HG03108 (cell line): Measurements from ENCODE around the gene RFLNA.

Experiments used
- ATAC-seq: cut with Tn5 transposase; IDR thresholded peaks from one replicate; pipeline ENCODE4 v1.9.1; 2021; ENCODE audit warnings: moderate library complexity; ENCODE audit not compliant: unreplicated experiment

The RFLNA gene

GRCh38 chr12:124302807-124303578 is 8.1 kb downstream of the RFLNA start:
- ATAC-seq: no peak

GRCh38 chr12:124303579-124304313 is 8.9 kb downstream of the RFLNA start:
- no peak for ATAC-seq

DNA sequence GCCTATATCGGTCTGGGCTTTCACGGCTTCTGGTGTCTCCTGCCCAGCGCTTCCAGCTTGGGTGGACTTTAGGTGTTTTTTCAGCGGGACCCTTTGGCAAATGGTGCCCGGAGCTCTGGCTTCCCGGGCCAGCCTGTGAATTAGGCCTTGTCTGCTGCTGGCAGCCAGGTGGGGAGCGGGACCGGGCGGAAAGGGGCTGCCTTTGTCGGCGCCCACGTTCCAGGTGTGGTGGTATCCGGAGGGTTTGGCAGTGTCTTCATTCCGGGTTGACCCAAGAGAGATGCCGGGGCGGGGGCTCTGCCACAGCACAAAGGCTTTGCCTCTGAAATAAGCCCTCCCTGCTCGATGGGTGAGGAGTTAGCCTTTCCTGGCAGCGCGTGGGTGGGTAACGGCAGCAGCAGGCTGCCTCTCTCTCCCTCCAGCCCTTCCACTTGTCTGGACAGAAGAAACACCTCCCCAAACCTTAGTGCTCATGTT is 9.5 kb downstream of the RFLNA start:
- no peak for ATAC-seq

- ATAC-seq: no peak
These were observed 10.2 kb downstream of the RFLNA start for GRCh38 chr12:124305136-124305535.

DNA sequence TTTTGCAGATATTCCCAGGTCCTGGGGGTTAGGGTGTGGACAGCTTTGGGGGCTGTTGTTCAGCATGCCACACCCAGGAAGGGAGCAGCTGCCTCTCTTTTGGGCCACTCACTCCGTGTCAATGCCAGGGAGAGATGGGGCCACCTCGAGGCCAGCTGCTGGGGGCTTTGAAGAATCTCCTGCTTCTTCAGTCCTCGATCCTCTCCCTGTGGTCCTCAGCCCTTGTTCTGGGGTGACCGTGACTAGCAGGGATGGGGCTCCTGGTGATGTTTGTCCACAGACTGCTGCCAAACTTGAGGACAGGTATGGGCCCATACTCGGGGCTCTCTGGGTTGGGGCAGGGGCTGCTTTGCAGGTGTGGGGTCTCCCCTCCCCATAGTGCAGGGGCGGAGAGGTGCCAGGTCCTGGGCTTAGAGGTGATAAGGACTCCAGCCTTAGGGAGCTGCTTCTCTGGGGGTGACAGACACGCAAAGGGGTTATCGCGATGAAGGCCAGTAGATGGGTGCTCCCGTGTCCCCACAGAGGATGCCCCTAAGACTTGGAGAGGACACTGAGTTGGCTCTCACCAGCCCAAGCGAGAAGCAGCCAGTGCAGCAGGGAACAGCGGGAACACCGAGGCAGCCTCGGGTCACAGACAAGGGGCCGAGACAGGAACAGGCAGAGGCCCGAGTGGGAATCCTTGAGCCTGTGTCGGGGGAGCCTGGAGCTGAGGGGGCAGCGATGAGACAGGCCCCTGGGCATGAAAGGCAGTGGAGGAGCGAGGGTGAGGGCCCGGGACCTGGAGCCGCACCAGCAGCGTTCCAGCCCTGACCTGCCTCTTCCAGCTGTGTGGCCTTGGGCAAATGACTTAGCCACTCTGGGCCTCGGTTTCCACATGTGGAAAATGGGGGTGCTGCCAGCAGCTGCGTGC is 11.1 kb downstream of the RFLNA start:
- no peak for ATAC-seq

GRCh38 chr12:124306686-124307555 is 12.0 kb downstream of the RFLNA start:
- ATAC-seq: no peak

GRCh38 chr12:124307556-124307825 is 12.6 kb downstream of the RFLNA start:
- no peak for ATAC-seq

DNA sequence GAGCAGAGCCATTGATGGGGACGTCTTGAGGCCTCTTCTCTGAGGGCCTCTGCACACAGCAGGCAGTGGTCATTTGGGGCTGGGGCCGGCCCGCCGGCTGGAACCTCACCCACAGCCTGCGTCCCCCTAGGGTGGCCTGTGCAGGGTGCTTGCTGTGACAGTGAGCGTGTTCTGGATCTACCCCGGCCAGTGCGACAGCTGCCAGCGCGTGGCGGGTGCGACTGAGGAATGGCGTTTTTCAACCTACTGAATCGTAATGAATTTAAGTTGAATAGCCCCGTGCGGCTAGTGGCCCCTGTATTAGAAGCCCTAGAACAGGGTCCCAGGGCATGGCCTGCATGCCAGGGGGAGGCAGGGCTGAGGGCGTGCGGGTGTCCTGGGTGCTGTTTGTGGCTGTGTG is 13.8 kb downstream of the RFLNA start:
- no peak for ATAC-seq

GRCh38 chr12:124309231-124309630 is 14.3 kb downstream of the RFLNA start:
- ATAC-seq: no peak

DNA sequence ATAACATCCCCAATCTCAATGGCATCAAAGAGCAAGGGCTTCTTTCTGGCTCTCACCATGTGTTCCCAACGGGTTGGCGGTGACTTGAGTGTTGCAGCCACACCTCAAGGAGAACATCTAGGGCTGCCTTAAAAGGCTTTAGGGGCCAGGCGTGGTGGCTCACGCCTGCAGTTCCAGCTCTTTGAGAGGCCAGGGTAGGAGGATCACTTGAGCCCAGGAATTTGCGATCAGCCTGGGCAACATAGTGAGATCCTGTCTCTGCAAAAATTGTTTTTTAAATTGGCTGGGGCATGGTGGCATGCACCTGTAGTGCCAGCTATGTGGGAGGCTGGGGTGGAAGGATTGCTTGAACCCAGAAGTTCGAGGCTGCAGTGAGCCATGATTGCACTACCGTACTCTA is 14.9 kb downstream of the RFLNA start:
- no peak for ATAC-seq

DNA sequence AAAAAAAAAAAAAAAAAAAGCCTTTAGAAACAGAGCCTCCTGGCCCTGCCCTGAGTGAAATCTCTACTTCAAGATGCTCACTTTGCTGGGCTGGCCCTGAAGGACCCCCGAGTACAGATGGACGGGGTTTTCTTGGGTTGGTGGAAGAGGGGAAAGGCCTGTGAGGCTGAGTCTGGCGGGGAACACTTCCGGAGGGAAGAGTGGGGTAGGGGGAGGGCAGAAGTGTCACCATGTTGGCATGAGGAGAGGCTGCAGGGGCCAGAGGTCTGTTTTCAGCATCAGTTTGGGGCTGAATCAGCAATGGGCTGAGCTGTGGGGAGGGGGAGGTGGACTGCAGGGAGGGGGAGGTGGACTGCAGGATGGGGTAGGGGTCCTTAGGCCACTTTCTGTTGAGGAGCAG is 15.3 kb downstream of the RFLNA start:
- no peak for ATAC-seq

DNA sequence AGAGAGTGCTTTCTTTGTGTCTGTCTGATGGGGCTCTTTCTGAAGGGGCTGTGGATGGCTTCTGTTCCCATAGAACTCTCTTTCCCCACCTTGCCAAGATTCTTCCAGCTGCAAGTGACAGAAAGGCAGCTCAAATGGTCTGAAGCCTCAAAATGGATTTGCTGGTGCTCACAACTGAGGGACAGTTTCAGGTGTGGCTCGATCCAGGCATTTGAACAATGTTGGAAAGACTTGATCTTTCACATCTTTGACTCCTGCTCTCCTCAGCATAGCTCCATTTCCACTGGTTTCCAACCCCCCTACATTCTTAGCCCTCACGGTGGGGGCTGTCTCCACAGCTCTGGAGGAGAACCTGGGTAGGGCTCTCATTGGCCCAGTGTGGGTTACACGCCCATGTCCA is 15.9 kb downstream of the RFLNA start:
- ATAC-seq: no peak

DNA sequence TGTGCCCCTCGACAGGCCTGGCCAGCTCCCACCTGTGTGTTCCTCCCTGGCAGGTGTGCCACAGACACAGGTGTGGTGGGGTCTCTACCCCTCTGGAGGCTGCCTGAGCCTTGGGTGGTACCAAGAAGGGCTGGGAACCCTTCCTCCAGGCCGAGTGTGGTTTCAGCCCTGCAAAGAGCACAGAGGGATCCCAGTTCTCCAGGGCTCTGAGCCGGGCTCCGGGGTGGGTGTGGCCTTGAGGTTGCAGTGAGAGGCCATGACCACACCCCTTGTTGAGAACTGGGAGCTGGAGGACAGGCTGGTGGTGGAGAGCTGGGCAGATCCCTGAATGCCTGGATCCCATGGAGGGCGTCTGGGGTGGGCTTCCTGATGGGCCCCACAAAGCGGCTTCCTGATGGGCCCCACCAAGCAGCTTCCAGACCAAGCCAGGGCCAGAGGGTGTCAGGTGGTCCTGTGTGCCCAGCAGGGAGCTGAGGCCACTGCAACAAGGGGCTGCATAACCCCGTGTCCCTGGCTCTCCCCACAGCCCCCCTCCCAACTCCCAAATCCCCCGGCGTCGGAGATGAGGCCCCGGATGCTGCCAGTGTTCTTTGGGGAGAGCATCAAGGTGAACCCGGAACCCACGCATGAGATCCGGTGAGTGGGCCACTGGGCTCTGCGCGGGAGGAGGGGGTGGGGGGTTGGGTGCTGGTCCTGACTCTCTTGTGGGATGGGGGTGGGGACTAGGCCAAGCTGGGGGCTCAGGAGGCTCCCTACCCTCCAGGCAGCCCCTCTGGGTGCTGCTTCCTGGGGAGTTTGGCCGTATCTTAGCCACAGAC is 16.6 kb downstream of the RFLNA start:
- ATAC-seq: no peak

GRCh38 chr12:124312601-124313000 is 17.7 kb downstream of the RFLNA start:
- ATAC-seq: no peak

GRCh38 chr12:124314207-124314606 is 19.3 kb downstream of the RFLNA start:
- ATAC-seq: no peak

DNA sequence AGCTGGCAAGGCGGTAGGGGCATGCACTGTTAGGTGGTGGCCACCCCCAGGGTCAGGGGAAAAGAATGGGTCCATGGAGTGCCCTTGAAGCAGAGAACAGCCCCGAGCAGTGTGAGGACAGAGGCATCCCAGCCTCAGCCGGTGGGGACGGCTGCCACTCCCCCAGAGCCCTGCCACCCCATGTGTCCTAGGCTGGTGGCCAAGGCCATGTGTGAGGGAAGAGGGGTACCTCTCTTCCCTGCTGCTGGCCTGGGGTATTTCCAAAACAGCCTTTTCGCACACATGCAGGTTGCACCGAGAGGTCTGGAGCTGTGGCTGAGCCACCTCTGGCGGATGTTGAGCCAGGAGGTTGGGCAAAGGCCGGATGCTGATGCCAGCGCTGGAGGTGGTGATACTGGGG is 19.9 kb downstream of the RFLNA start:
- ATAC-seq: no peak

DNA sequence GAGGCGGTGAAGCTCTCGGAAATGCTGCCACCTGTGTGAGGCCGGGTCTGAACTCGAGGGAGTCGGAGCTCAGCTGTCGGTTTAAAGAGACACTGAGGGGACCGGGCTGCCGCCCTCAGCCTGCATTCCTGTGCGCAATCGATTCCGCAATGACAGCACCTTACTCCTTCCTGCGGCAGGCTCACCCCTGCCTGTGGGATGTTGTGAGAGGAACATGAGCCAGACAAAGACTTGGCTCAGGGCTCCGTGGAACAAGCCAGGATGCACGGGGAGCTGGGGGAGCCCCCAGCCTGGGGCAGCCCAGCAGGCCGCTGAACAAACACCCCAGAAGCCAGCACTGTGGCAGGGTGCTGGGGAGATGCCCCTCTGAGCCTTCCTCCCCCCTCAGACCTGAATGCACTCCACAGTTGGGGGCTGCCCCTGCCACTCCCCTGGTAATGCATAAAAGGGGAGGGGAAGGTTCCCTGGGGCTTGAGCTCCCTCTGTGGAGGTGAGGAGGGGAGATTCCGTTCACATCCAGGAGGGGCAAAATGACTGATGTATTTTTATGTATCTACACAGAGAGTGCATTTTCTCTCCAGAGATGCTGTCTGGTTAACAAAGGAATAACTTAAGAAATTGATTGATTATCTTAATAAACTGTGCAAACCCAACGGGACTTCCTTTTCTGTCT is 20.6 kb downstream of the RFLNA start:
- ATAC-seq: no peak

GRCh38 chr12:124316257-124316900 is 21.5 kb downstream of the RFLNA start:
- ATAC-seq: no peak

DNA sequence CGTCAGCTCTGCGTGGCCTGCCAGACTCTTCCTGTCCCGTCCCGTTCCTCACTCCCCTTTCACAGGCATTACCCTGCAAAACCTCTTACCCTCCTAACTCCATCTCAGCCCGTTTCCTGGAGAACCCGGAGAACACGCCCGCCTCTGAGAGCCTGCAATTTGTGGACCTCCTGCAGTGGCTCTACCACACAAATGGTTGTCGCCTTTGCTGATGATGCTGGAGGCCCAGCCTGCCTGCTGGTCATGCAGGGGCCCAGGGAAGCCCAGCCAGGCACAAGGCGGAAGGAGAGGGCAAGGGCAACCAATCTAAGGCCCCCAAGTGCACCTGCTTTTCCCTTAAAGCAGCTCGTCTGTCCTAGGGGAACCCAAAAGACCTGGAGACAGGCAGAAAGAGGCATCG is 22.5 kb downstream of the RFLNA start:
- no peak for ATAC-seq
